Right lobe of liver (tissue), 6 donors: ENCODE data around the gene KCNAB1. TPM values are rescaled to one million over a fixed set of nuclear protein-coding genes. Genes with fewer than 3 reads are reported as not detected.

Experiments
- ATAC-seq, 4 donors: fragments of 200-7000 bp; cut with Tn5 transposase; one replicate each; pipeline ENCODE4 v1.9.1; 2020; ENCODE audit warnings: mild to moderate bottlenecking in 4 of 4, moderate library complexity in 4 of 4
- DNase-seq, 3 donors: peaks; one replicate each; pipeline ENCODE4 v3.0.0-alpha.2; 2020
- H3K27ac ChIP-seq, 3 donors: fragments of 200-600 bp; one replicate each; pipeline ENCODE4 v1.8.0; 2022
- H3K27me3 ChIP-seq, 2 donors: fragments of 200-600 bp; one replicate each; pipeline ENCODE4 v1.8.0; 2022
- H3K36me3 ChIP-seq, 4 donors: fragments of 200-600 bp; sonication (generic) in 1 of 4; one replicate each; pipeline versions ENCODE4 v1.5.1 to v1.8.0; 2017 to 2022; ENCODE audit warnings: control low read depth in 1 of 4
- H3K4me1 ChIP-seq, 4 donors: fragments of 200-600 bp; sonication (generic) in 1 of 4; one replicate each; pipeline versions ENCODE4 v1.5.1 to v1.8.0; 2017 to 2022; ENCODE audit warnings: control low read depth in 1 of 4
- H3K4me3 ChIP-seq, 3 donors: fragments of 200-600 bp; one replicate each; pipeline ENCODE4 v1.8.0; 2022
- H3K9me3 ChIP-seq, 4 donors: fragments of 200-600 bp; sonication (generic) in 1 of 4; one replicate each; pipeline versions ENCODE4 v1.5.1 to v1.8.0; 2017 to 2022; ENCODE audit warnings: control low read depth in 1 of 4
- POLR2A ChIP-seq: fragments of 450-650 bp; IDR thresholded peaks from one replicate; pipeline ENCODE4 v1.6.1; 2017; ENCODE audit warnings: antibody characterized with exemption, mild to moderate bottlenecking
- WGBS: methylation state at CpG from one replicate; pipeline ENCODE4 v1.1.6; 2018; ENCODE audit warnings: low coverage, low lambda C conversion rate; ENCODE audit not compliant: insufficient coverage; ENCODE audit errors: missing lambda C conversion rate; 5-methylcytosine and 5-hydroxymethylcytosine counted together
- intact Hi-C, 2 donors: fragments of 100-400 bp; cut with DNase I; formaldehyde crosslinking; loops; one replicate each; pipeline versions ENCODE4 v1.11.2 to v1.14.1; 2022
- total RNA-seq, 6 experiments: library from RNA; depleted of rRNA in 2 of 6; stranded (reverse); fragments of >200 nt in 2 of 6; fragmentation: NEBNext Ultra II Directional in 3 of 6; extraction: Animal tissue kit (Norgen Biotek cat#: 25700) in 3 of 6; gene quantifications; one replicate each; pipeline versions ENCODE4 v1.1.0 to v1.2.4, GENCODE V29; 2016 to 2023
- TF ChIP-seq, protein P1 (sequence below), 4 donors: fragments of 200-600 bp in 3 of 4; fragments of 450-650 bp in 1 of 4; IDR thresholded peaks; one replicate each; pipeline versions ENCODE4 v1.5.1 to v1.8.0; 2016 to 2022; ENCODE audit warnings: antibody characterized with exemption in 4 of 4, mild to moderate bottlenecking in 2 of 4
- donor health status: DM: no; HTN: yes; CAD: no.
- donor health status: DM: no; HTN: no; CAD: no.
- donor health status: DM: no; HTN: no; CAD: no.
- donor health status: DM: no; HTN: yes; CAD: no.
- donor health status: DM: no; HTN: yes; CAD: no.

The KCNAB1 gene
- total RNA-seq, 6 experiments from 2014 or later = 0.15 to 1.8 (median 0.64) TPM; not detected in 2

DNA sequence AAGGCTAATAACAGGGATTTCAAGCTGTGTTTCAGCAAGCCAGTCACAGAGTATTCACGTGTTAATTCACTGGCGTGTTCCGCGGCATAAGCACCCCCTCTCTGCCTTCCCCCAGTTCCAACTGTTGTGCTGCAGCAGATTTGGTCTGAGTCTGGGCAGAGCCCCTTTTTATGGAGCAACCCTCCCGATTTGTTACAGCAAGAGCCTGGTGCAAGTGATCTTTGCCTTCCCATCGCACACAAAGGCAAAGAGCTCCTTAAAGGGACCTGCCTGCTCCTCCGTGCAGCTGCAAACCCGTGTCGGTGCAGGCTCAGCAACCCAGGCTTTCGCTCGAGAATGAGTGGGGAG lies 170.5 kb downstream of the KCNAB1 start:
- no peak for DNase-seq
- no peak overlapping the region for H3K4me3 ChIP-seq

DNA sequence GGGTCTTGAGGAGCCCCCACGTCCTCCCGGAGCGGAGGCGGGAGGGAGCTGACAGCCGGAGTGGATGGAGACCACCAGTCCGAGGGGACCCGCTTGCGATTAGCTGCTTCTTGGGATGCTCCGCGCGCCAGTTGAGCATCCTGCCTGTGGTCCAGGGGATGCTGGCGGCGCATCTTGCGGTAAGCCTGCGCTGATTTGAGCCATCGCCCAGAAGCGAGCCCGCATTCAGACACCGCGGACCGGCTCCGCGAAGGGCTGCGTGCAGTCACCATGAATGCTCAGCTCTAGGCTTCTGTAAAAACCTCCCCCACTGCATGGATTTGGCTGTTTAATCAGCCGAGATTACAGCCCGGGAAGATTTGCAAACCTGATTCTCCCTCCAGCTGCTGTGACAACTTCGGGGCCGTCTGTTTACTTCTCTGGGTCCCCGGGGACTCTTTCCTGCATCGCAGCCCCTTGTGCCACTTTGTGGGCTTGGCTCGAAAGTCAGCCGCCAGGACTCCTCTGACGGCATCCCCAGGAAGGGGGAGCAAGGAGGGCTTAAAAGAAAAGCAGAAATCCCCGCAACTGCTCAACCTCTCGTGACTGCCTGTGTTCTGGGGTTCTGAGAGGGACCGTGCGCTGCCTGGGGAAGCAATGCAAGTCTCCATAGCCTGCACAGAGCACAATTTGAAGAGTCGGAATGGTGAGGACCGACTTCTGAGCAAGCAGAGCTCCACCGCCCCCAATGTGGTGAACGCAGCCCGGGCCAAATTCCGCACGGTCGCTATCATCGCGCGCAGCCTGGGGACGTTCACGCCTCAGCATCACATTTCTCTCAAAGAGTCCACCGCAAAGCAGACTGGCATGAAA lies 171.1 kb downstream of the KCNAB1 start:
- DNase-seq = no peak
- H3K27me3 ChIP-seq = peaks cover 0 to 14% of the 10 kb centered on the region in 2 donors

More for the DNA sequence above, 170.5 kb downstream of the KCNAB1 start:
- no peaks in the 10 kb centered on the region for H3K4me1 ChIP-seq
- no peaks in the 10 kb centered on the region for H3K9me3 ChIP-seq
- TF ChIP-seq POLR2A = no peak
- TF ChIP-seq, protein P1, sequence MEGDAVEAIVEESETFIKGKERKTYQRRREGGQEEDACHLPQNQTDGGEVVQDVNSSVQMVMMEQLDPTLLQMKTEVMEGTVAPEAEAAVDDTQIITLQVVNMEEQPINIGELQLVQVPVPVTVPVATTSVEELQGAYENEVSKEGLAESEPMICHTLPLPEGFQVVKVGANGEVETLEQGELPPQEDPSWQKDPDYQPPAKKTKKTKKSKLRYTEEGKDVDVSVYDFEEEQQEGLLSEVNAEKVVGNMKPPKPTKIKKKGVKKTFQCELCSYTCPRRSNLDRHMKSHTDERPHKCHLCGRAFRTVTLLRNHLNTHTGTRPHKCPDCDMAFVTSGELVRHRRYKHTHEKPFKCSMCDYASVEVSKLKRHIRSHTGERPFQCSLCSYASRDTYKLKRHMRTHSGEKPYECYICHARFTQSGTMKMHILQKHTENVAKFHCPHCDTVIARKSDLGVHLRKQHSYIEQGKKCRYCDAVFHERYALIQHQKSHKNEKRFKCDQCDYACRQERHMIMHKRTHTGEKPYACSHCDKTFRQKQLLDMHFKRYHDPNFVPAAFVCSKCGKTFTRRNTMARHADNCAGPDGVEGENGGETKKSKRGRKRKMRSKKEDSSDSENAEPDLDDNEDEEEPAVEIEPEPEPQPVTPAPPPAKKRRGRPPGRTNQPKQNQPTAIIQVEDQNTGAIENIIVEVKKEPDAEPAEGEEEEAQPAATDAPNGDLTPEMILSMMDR (IDR thresholded peaks at IDR 0.05) = no peak
- ATAC-seq = peak in 1 of 4 donors; percentile 10
- no peaks in the 10 kb centered on the region for H3K36me3 ChIP-seq
- intact Hi-C loops = no loop called here
- peaks cover 0 to 14% of the 10 kb centered on the region in 2 donors for H3K27me3 ChIP-seq
- no peak overlapping the region for H3K27ac ChIP-seq
- WGBS = 9% methylated on average over 9 of the region's 11 CpGs

DNA sequence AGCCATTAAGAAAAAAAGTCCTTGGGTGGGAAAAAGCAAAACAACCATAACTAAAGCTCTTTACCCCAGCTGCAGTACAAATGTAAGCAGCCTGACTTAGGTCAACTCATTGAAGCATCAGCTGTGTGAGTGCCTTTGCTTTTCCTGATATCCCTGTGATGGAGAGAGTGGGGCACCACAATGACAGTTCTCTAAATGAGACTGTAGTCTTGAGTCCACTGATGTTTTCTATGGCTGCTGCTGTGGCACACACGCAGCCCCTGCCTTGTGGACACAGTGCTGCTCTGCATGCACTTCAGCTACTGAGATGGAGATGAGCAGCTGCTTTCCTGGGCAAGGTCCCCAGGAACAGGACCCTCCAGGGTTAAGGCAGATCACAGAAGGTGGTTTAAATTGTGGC lies 173.2 kb downstream of the KCNAB1 start:
- Histone ChIP-seq H3K9me3 (no peaks in the 10 kb centered on the region), H3K27me3 (peaks cover 0 to 14% of the 10 kb centered on the region in 2 donors), H3K4me1 (no peaks in the 10 kb centered on the region), H3K36me3 (no peaks in the 10 kb centered on the region), H3K27ac (no peak overlapping the region), H3K4me3 (no peak overlapping the region)
- TF ChIP-seq, protein P1 (IDR thresholded peaks at IDR 0.05) = no peak
- TF ChIP-seq POLR2A = no peak
- no peak for DNase-seq
- intact Hi-C loops = no loop called here
- WGBS = no CpG with 5 or more reads among the region's 1 CpG
- ATAC-seq = no peak

More for the DNA sequence above, 171.1 kb downstream of the KCNAB1 start:
- intact Hi-C loops = no loop called here
- Histone ChIP-seq H3K4me3 (peak overlapping the region in 1 of 3 donors; percentile 7), H3K27ac (no peak overlapping the region), H3K36me3 (no peaks in the 10 kb centered on the region), H3K9me3 (no peaks in the 10 kb centered on the region), H3K4me1 (no peaks in the 10 kb centered on the region)
- TF ChIP-seq, protein P1 (IDR thresholded peaks at IDR 0.05) = no peak
- no peak for TF ChIP-seq POLR2A
- 9% methylated on average over 21 of the region's 51 CpGs for WGBS
- ATAC-seq = peak; percentile 22 to 50 (median 38)

DNA sequence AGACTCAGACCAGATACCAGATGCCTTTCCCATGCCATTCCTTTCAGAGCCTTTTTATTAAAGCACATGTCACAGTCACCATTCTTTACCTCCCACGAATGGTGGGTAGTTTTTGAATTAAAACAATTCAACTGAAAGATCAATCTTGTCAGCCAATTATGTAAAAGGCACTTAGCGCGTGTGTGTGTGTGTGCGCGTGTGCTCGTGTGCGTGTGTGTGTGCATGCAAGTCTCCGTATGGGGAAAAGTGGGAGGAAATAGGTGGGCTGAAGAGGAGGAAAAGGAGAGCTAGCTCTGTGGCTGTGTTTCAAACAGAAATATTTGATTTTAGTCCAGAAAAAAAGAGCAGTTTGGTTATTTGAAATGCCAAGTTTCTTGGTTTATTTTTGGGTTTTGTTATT lies 177.2 kb downstream of the KCNAB1 start:
- no peaks in the 10 kb centered on the region for H3K9me3 ChIP-seq
- peaks cover 0 to 3% (median 0%) of the 10 kb centered on the region in 4 donors for H3K4me1 ChIP-seq
- peaks cover 0 to 3% of the 10 kb centered on the region in 2 donors for H3K27me3 ChIP-seq
- DNase-seq (no peak), ATAC-seq (no peak)
- no peak overlapping the region for H3K27ac ChIP-seq
- intact Hi-C loops = no loop called here
- TF ChIP-seq, protein P1 (IDR thresholded peaks at IDR 0.05) = no peak
- TF ChIP-seq POLR2A = no peak
- no peak overlapping the region for H3K4me3 ChIP-seq
- WGBS = 79% methylated on average over 8 of the region's 8 CpGs
- H3K36me3 ChIP-seq = no peaks in the 10 kb centered on the region
